ENCODE data around the gene INPP5E. TPM values are rescaled to one million over a fixed set of nuclear protein-coding genes. Genes with fewer than 3 reads are reported as not detected.

The INPP5E gene
- total and polyA plus RNA-seq, 3 donors from 2014 or later: 22.1 to 38.0 (median 32.2) TPM

- no peaks in the 10 kb centered on the region for H3K36me3 ChIP-seq (ENCODE audit: low read depth, missing control alignments)
- TF ChIP-seq CTCF (IDR thresholded peaks at IDR 0.05): no peak
- TF ChIP-seq POLR2A (IDR thresholded peaks at IDR 0.05): no peak
- no peaks in the 10 kb centered on the region for H3K27me3 ChIP-seq
- H3K4me1 ChIP-seq: peaks cover 11% of the 10 kb centered on the region
- no peak overlapping the region for H3K27ac ChIP-seq
- DNase-seq: no peak
- H3K4me3 ChIP-seq: no peak overlapping the region
- 77 to 80% methylated on average over 7 of the region's 7 CpGs for WGBS, 2 donors
- H3K9me3 ChIP-seq: no peaks in the 10 kb centered on the region
- intact Hi-C loops (cut with DNase I; ENCODE audit: low total_unique reads): no loop called here
Measured at GRCh38 chr9:136405481-136405880, 34.2 kb downstream of the INPP5E start.

GRCh38 chr9:136404801-136405136 lies 34.9 kb downstream of the INPP5E start:
- Histone ChIP-seq H3K4me3 (no peak overlapping the region), H3K27me3 (no peaks in the 10 kb centered on the region), H3K9me3 (no peaks in the 10 kb centered on the region), H3K4me1 (peaks cover 13% of the 10 kb centered on the region), H3K27ac (no peak overlapping the region), H3K36me3 (ENCODE audit: low read depth, missing control alignments) (no peaks in the 10 kb centered on the region)
- no peak for TF ChIP-seq CTCF (IDR thresholded peaks at IDR 0.05)
- TF ChIP-seq POLR2A (IDR thresholded peaks at IDR 0.05): no peak
- intact Hi-C loops (cut with DNase I; ENCODE audit: low total_unique reads): no loop called here
- no peak for DNase-seq
- WGBS, 2 donors: 82 to 91% methylated on average over 5 to 14 of the region's 14 CpGs

GRCh38 chr9:136403915-136404800 lies 35.5 kb downstream of the INPP5E start:
- intact Hi-C loops (cut with DNase I; ENCODE audit: low total_unique reads): no loop called here
- Histone ChIP-seq H3K9me3 (no peaks in the 10 kb centered on the region), H3K4me1 (peaks cover 8% of the 10 kb centered on the region), H3K36me3 (ENCODE audit: low read depth, missing control alignments) (no peaks in the 10 kb centered on the region), H3K4me3 (no peak overlapping the region), H3K27me3 (no peaks in the 10 kb centered on the region), H3K27ac (no peak overlapping the region)
- DNase-seq: no peak
- WGBS, 2 donors: 90 to 92% methylated on average over 15 to 32 of the region's 32 CpGs
- TF ChIP-seq CTCF (IDR thresholded peaks at IDR 0.05) (no peak), POLR2A (IDR thresholded peaks at IDR 0.05) (no peak)

- WGBS, 2 donors: 90 to 92% methylated on average over 5 of the region's 5 CpGs
- Histone ChIP-seq H3K36me3 (ENCODE audit: low read depth, missing control alignments) (no peaks in the 10 kb centered on the region), H3K4me3 (no peak overlapping the region), H3K4me1 (peaks cover 13% of the 10 kb centered on the region), H3K27ac (no peak overlapping the region), H3K27me3 (no peaks in the 10 kb centered on the region), H3K9me3 (no peaks in the 10 kb centered on the region)
- TF ChIP-seq CTCF (IDR thresholded peaks at IDR 0.05) (no peak), POLR2A (IDR thresholded peaks at IDR 0.05) (no peak)
- DNase-seq: no peak
- intact Hi-C loops (cut with DNase I; ENCODE audit: low total_unique reads): no loop called here
Measured at GRCh38 chr9:136403538-136403914, 36.1 kb downstream of the INPP5E start.

- intact Hi-C loops (cut with DNase I; ENCODE audit: low total_unique reads): no loop called here
- Histone ChIP-seq H3K27me3 (no peaks in the 10 kb centered on the region), H3K36me3 (ENCODE audit: low read depth, missing control alignments) (no peaks in the 10 kb centered on the region), H3K27ac (no peak overlapping the region), H3K9me3 (no peaks in the 10 kb centered on the region), H3K4me3 (no peak overlapping the region), H3K4me1 (peaks cover 13% of the 10 kb centered on the region)
- WGBS, 2 donors: 59 to 67% methylated on average over 13 of the region's 13 CpGs
- no peak for TF ChIP-seq POLR2A (IDR thresholded peaks at IDR 0.05)
- no peak for TF ChIP-seq CTCF (IDR thresholded peaks at IDR 0.05)
- no peak for DNase-seq
Measured at GRCh38 chr9:136402067-136402466, 37.6 kb downstream of the INPP5E start.
